GM21619 (cell line): Measurements from ENCODE around the gene MSMB.
"Not testable (repeated sequence)": the region's sequence is repeated elsewhere in the genome, so short reads cannot be mapped to it uniquely, and the experiment has no call there.

Experiments
- ATAC-seq: cut with Tn5 transposase; IDR thresholded peaks from one replicate; pipeline ENCODE4 v1.9.1; 2021; ENCODE audit not compliant: unreplicated experiment

The MSMB gene

DNA sequence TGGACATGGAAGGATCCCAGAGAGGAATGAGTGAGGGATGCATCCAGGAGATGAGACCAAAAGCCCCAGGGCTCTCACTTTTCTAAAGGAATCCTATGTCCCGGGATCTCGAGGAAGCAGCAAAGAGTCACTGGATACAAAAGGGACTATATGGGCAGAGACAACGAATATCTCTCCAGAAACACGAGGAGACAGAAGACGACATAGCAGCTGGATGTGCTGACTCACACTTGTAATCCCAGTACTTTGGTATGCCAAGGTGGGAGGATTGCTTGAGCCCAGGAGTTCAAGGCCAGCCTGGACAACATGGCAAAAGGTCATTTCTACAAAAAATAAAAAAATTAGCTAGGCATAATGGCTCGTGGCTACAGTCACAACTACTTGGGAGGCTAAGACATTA lies 24.7 kb upstream of the MSMB start:
- no peak for ATAC-seq

DNA sequence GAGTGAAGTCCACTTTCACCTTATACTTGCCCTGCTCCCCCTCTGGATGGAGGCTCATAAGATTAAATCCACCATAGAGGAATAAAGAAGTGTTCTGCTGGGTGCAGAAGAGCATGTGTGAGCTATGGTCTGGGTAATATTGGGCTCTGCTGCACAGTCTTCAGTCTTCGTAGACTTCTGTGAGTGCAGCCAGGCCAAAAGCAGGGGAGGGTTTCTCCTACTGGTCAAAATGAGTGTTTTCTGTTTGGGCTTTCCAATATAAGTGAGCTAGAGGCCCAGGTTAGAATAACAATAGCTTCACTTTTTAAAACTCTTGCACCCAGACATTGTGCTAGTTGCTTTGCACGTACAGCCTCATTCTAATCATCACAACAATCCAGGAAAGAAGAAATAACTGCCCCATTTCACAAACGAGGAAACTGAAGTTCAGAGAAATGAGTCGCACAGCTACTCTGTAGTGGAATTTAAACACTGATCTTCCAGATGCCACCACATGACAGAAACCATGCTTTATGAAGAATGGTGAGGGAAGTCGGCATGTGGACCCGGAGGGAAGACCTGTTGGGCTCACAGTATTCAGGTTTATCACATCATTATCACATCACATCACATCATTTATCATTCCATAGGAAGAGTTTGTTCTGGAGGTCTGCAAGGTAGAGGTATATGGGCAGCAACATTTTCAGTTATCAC lies 23.8 kb upstream of the MSMB start:
- no peak for ATAC-seq

DNA sequence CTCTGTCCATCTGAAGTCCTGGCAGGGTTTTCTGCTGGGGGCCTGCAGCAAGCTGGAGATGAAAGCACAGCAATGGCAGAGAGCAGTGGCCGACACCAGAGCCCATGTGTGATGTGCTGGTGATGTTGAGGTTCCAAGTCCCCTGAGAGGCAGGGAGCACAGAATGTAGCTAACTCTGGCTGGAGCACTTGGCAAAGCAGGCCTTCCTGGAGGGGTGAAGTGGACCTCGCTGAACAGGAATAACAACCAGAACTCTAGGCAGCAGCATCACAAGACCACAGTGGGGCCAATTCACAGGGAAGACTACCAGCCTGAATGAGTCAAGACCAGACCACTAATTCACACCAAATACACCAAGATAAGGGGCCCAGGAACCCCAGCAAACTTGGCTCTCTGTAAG lies 22.8 kb upstream of the MSMB start:
- no peak for ATAC-seq

GRCh38 chr10:46068117-46068516 lies 22.0 kb upstream of the MSMB start:
- ATAC-seq, result no peak

DNA sequence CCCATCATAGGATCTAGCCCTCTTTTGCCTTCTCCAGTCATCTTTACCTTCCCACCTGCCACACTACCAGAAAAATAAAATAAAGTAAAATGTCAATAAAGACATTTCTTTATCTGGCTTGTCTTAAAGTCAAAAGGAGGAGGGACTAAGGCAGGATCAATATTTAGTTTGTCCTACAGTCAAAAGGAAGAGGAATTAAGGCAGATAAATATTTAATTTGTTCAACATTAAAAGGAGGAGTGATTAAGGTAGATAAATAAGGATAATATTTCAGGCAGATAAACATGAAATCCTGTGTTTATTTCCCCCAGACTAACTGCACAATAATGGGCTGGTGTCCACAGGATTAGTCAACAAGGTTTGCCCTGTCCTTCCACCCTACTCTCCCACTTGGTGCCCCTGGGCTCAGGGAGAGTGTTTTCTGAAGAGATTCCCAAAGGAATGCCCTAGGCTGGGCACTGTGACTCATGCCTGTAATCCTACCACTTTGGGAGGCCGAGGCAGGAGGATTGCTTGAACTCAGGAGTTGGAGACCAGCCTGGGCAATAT lies 18.3 kb upstream of the MSMB start:
- ATAC-seq, result no peak

DNA sequence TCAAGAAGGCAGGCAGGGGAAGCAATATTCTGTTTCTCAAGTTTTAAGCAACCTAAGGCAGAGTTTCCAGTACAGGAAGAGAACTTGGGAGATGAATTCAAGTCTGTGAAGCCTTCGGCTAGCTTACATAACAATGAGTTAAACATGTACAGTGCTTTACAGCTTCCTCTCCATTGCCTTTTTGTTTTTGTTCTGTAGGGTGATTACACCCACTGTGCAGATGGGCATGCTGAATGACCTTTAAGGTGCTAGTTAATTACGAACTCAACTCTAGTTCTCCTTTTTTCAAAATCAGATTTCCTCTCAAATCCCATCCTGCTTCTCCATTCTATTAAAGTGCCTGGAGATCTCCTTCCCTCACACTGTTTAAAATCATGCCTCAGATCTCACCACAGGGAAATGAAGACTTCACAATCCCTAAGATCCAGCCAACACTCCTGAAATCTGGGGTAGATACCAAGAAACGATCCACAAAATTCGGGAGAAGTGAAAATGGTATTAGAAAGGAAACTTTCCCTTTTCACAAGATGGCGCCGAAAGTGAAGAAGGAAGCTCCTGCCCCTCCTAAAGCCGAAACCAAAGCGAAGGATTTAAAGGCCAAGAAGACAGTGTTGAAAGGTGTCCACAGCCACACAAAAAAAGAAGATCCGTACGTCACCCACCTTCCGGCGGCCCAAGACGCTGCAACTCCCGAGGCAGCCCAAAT lies 16.8 kb upstream of the MSMB start:
- ATAC-seq, result no peak

DNA sequence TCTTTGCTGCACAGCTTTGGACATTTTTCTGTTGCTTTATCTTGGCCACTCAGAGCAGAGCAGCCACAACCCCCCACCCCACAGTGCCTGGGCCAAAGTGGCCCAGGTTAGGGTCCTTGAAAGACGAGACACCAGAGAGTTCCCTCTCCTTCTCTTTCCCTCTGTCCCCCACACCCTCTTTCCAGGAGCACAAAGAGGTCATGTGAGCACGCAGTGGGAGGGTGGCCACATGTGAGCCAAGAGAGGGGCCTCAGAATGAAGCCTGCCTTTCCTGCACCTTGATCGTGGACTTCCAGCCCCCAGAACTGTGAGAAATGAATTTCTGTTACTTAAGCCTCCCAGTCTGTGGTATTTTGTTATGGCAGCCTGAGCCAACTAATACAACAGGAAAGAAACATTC lies 14.6 kb upstream of the MSMB start:
- ATAC-seq, result no peak

DNA sequence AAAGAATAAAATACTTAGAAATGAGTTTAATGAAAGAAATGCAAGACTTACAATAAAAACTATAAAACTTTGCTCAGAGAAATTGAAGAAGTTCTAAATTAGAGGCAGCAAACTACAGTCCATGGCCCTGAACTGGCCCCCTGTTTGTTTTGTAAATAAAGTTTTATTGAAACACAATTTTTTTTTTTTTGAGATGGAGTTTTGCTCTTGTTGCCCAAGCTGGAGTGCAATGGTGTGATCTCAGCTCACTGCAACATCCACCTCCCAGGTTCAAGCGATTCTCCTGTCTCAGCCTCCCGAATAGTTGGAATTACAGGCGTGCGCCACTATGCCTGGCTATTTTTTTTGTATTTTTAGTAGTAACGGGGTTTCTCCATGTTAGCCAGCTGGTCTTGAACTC lies 11.9 kb upstream of the MSMB start:
- ATAC-seq, result not testable (repeated sequence)

DNA sequence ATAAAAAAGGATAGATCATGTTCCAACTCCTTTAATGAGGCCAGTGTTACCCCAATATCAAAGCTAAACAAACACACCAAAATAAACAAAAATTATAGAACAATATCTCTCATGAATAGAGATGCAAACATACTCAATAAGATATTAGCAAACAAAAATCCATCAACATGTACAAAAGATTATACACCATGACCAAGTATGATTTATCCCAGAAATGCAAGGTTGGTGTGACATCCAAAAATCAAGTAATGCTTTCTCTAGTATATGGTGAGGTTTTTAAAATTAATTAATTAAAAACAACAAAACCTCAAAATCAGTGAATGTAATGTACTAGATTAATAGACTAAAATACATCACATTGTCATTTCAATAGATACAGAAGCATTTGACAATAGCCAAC lies 11.0 kb upstream of the MSMB start:
- ATAC-seq, result no peak

DNA sequence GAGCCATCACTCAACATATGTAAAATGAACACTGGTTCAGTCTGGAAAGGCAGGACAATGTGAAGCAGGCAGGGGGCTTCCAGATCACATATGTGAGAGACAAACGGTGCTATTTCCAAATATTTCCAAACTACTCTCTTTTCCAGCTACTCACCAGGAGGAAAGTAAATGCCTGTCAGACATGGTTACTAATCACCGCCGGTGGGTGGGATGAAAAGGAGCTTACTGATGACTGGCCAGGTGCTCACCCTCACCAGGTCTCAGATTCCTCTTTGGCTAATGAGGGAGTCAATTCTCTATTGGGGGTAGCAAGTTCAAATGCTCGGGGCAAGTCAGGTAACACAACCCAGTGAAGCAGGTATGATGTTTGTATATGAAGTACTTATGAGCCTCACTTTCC lies 9.7 kb upstream of the MSMB start:
- no peak for ATAC-seq

GRCh38 chr10:46053534-46054434 lies 7.7 kb upstream of the MSMB start:
- no peak for ATAC-seq

DNA sequence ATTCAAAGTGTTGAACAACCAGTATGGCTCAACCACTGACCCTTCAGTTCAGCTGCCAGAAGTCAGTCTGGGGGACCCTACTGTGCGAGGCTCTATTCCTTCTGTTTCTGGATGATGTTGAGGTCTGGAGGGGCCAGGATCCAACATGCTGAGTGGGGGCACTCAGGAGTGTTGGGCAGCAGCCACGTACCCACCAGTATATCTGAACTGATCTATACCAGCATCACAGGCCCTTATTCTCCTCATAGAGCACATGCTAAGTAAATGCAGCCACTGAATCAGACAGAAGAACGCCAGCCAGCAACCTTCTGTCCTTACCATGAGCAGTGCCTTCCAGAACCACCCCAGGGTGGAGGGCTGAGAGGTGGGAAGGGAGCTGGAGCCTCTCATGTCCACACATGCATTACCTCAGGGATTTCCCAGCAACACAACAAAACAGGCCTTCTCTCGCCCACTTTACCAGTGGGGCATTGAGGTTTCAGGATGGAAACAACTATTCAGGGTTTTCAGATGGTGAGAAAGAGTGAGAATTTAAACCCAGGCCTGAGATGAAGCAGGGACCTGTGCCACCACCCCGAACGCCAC lies 6.8 kb upstream of the MSMB start:
- ATAC-seq, result no peak

DNA sequence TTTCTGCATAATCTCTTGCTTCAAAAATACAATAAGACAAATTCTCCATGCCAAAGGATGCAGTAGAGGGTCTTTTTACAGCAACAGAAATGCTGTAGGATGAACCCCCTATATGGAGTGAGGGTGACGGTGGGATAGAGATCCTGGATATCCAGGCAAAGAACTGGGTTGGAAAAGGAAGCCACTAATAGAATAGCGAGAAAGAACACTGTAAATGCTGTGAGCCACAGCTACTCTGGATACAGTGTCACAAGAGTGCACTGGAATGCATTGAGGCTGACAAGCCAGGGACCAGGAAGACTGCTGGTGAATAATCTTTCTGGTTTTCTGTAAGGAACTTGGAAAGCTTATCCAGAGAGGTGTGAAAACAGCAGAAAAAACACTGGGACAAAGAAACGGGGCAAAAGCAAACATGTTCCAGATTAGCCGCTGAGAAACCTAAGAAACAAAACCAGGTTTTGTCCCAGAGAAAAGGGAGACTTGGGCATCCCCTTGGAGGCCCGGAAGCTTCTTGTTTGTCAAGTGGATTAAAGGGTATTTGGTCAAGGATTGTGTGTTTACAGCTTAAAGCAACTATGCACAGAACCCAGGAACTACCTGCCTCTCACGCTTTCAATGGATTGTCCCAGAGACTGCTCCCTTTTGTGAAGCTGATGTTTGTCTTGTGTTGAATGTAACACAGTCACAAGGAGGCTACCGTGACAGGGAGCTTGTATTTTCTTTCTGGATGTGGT lies 6.2 kb upstream of the MSMB start:
- ATAC-seq, result no peak

- no peak for ATAC-seq
These were observed 5.0 kb upstream of the MSMB start for GRCh38 chr10:46050941-46051623.

GRCh38 chr10:46049497-46049831 lies 3.4 kb upstream of the MSMB start:
- ATAC-seq, result not testable (repeated sequence)

DNA sequence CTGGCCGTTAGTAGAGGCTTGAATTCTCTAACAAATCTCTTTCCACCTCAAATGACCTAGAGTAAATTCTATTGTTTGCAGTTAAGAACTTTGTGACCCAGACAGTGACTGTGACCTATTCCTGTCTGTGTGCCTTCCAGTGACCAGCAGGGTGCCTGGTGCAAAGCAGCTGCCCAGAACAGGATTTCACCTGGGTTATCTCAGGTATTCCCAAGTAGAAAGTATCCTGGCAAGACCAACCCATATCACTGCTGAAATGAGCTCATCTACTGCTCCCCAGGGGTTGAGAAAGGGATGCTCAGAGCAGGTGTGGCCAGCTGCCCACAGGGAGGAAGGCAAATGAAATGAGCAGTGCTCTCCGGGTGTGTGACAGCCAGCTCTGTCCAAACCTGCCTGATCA lies 2.1 kb upstream of the MSMB start:
- no peak for ATAC-seq

DNA sequence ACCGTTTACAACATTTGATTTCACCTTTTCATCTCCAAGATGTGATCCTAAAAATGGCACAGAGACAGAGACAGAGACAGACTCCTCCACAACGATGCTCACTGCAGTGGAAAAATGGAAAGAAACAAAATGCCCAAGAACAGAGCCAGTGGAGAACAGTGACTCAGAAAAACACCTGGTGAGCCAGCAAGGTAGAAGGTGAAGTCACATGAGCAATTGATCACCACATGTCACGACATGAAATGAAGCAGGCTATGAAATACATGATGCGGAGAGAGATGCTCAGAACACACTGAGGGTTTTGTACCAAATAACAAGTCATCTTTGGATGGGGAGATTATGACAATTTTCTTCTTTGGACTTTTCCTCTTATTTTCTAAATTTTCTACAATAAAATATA lies 3.5 kb downstream of the MSMB start:
- ATAC-seq, result no peak

GRCh38 chr10:46040004-46040403 lies 6.1 kb downstream of the MSMB start:
- ATAC-seq, result no peak

DNA sequence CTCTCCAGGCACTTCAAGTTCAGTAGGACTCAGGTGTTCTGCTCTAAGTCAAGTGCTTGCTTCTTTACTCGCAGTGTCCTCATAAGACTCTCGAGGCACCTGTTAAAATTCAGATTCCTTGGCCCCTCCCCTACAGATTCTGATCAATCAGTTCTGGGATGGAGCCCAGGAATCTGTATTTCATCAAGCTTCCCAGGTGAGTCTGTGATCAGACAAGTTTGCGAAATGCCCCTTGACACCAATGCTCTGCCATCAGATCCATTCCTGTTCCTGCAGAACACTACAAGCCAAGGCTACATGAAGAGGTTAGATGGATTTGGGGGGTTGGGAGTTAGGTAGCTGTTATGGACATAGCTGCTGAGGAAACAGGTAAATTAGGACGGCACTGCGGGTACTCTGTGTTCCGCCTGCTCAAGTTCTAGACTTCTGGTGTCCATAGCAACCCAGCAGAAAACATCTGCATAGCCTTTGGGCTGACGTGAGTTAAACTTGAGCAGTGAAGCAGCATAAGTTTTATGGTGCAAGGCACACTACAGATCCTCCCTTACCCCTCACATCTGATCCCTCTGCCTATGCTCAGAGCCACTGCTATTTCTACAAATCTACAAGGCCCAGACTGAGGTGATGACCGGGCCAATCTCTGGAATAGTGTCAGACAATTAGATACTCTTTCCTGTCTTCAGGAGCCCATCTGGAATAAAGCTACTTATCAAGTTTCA lies 8.8 kb downstream of the MSMB start:
- ATAC-seq, result no peak
